Esophagus squamous epithelium (tissue), 5 donors: ENCODE data around the gene SH3D21. TPM values are rescaled to one million over a fixed set of nuclear protein-coding genes. Genes with fewer than 3 reads are reported as not detected.

Source experiments
- DNase-seq: peaks from one replicate; lab custom pipeline; 2025; lab: John Stamatoyannopoulos, UW
- H3K27ac ChIP-seq, 4 donors: fragments of 200-600 bp; sonication (generic); one replicate each; pipeline ENCODE4 v1.5.1; 2016 to 2019; ENCODE audit warnings: mild to moderate bottlenecking in 1 of 4
- H3K27me3 ChIP-seq, 4 donors: fragments of 200-600 bp; sonication (generic); 1 replicate in 3 of 4; 2 replicates in 1 of 4; pipeline versions ENCODE4 v1.5.1 to v1.6.0; 2017 to 2021; ENCODE audit warnings: antibody characterized with exemption in 1 of 4
- H3K36me3 ChIP-seq, 3 donors: fragments of 200-600 bp; sonication (generic); one replicate each; pipeline ENCODE4 v1.5.1; 2016 to 2019
- H3K4me1 ChIP-seq, 3 donors: fragments of 200-600 bp; sonication (generic); one replicate each; pipeline ENCODE4 v1.5.1; 2017 to 2019
- H3K4me3 ChIP-seq, 4 donors: fragments of 200-600 bp; sonication (generic); 1 replicate in 3 of 4; 2 replicates in 1 of 4; pipeline ENCODE4 v1.5.1; 2016 to 2019; ENCODE audit warnings: mild to moderate bottlenecking in 2 of 4, moderate library complexity in 1 of 4
- H3K9me3 ChIP-seq, 3 donors: fragments of 200-600 bp; sonication (generic); one replicate each; pipeline ENCODE4 v1.5.1; 2016 to 2019
- CTCF ChIP-seq, 6 experiments: fragments of 450-650 bp in 4 of 6; fragments of 200-600 bp in 2 of 6; sonication (generic) in 2 of 6; IDR thresholded peaks; one replicate each; pipeline ENCODE4 v1.5.1; 2016 to 2019; ENCODE audit warnings: antibody characterized with exemption in 6 of 6, mild to moderate bottlenecking in 4 of 6, moderate library complexity in 4 of 6
- POLR2A ChIP-seq, 4 donors: fragments of 450-650 bp; IDR thresholded peaks; one replicate each; pipeline ENCODE4 v1.6.1; 2017; ENCODE audit warnings: antibody characterized with exemption in 4 of 4, mild to moderate bottlenecking in 4 of 4, moderate library complexity in 3 of 4
- WGBS, 2 donors: methylation state at CpG; one replicate each; pipeline ENCODE4 v1.1.5; 2018; 5-methylcytosine and 5-hydroxymethylcytosine counted together
- intact Hi-C: fragments of 100-400 bp; cut with DNase I; formaldehyde crosslinking; loops from one replicate; pipeline ENCODE4 v1.15.0; 2022
- total RNA-seq, 4 donors: library from RNA; depleted of rRNA; stranded (reverse); fragments of >200 nt; gene quantifications; one replicate each; pipeline ENCODE4 v1.1.0, GENCODE V29; 2016
- donor health status: DM: yes; HTN: yes; CAD: no.

Gene SH3D21
- total RNA-seq, 4 donors from 2014 or later = 2.8 to 9.7 (median 3.7) TPM

GRCh38 chr1:36297062-36297461 is 9.1 kb upstream of the SH3D21 start:
- intact Hi-C loops = no loop called here
- no peak overlapping the region for H3K4me3 ChIP-seq
- H3K27me3 ChIP-seq = no peaks in the 10 kb centered on the region
- H3K4me1 ChIP-seq = peaks cover 8 to 18% (median 10%) of the 10 kb centered on the region in 3 donors
- H3K27ac ChIP-seq = no peak overlapping the region
- H3K36me3 ChIP-seq = peaks cover 22 to 99% (median 50%) of the 10 kb centered on the region in 3 donors
- H3K9me3 ChIP-seq = no peaks in the 10 kb centered on the region
- WGBS, 2 donors = 40 to 90% methylated on average over 1 to 2 of the region's 2 CpGs
- no peak for DNase-seq
- no peak for TF ChIP-seq POLR2A (IDR thresholded peaks at IDR 0.05)
- TF ChIP-seq CTCF (IDR thresholded peaks at IDR 0.05) = no peak

DNA sequence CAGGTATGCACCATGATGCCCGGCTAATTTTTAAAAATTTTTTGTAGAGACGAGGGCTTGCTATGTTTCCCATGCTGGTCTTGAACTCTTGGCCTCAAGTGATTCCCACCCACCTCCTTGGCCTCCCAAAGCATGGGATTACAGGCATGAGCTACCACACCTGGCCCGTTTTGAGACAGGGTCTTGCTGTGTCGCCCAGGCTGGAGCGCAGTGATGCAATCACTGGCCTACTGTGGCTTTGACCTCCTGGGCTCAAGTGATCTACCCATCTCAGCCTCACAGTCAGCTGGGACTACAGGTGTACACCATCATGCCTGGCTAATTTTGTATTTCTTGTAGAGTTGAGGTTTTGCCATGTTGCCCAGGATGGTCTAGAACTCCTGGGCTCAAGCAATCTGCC is 7.5 kb upstream of the SH3D21 start:
- intact Hi-C loops = no loop called here
- Histone ChIP-seq H3K27ac (no peak overlapping the region), H3K27me3 (no peaks in the 10 kb centered on the region), H3K4me3 (no peak overlapping the region), H3K36me3 (peaks cover 21 to 99% (median 63%) of the 10 kb centered on the region in 3 donors), H3K9me3 (no peaks in the 10 kb centered on the region), H3K4me1 (peaks cover 8 to 18% (median 10%) of the 10 kb centered on the region in 3 donors)
- WGBS, 2 donors = 89 to 93% methylated on average over 5 of the region's 5 CpGs
- DNase-seq = no peak
- TF ChIP-seq POLR2A (IDR thresholded peaks at IDR 0.05) (no peak), CTCF (IDR thresholded peaks at IDR 0.05) (no peak)

DNA sequence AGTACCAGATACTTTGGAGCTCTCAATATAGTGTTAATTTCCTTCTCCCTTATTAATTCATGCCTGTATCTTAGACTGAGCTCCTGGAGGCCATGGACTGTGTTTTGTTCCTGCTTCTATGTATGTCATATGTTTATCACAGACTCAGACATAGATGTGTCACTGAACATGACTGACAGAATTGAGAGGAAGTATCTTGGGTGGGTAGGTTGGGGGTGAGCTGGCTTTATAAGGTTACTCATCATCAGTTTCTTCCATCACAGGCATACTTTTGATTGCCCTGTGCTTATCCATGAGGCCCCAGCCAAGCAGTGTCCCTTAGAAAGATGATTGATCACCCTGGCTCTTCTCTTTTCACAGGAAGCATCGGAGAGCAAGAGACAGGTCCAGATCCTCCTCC is 5.6 kb upstream of the SH3D21 start:
- Histone ChIP-seq H3K4me3 (no peak overlapping the region), H3K36me3 (peaks cover 21 to 91% (median 56%) of the 10 kb centered on the region in 3 donors), H3K27ac (peak overlapping the region; percentile 69 to 81 (median 72)), H3K4me1 (peaks cover 10 to 22% (median 11%) of the 10 kb centered on the region in 3 donors), H3K9me3 (no peaks in the 10 kb centered on the region), H3K27me3 (no peaks in the 10 kb centered on the region)
- 73% methylated on average over 1 of the region's 1 CpG; no CpG with 5 or more reads in 1 of the 2 donors for WGBS, 2 donors
- intact Hi-C loops = no loop called here
- no peak for DNase-seq
- no peak for TF ChIP-seq POLR2A (IDR thresholded peaks at IDR 0.05)
- TF ChIP-seq CTCF (IDR thresholded peaks at IDR 0.05) = no peak

DNA sequence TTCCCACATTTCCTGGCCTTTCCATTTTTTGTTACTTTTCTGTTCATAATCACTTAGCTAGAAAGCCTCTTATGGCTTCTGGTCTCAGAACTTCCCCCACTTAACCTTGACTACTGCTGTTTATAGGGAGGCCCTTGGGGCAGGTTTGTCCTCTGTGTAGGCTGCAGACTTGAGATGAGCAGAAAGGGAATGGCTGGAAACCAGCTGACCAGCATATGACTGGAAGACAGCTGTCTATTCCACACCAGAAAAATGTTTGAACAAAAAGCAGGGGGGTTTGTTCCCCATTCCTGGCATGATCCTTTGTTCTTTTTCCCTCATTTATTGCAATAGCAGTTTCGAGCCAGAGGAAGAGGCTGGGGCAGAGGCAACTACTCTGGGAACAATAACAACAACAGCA is 4.9 kb upstream of the SH3D21 start:
- H3K9me3 ChIP-seq = no peaks in the 10 kb centered on the region
- TF ChIP-seq POLR2A (IDR thresholded peaks at IDR 0.05) = no peak
- no peak for TF ChIP-seq CTCF (IDR thresholded peaks at IDR 0.05)
- H3K36me3 ChIP-seq = peaks cover 21 to 85% (median 54%) of the 10 kb centered on the region in 3 donors
- H3K4me3 ChIP-seq = no peak overlapping the region
- H3K27ac ChIP-seq = peak overlapping the region in 3 of 4 donors; percentile 69 to 81 (median 70)
- intact Hi-C loops = no loop called here
- no peak for DNase-seq
- 56% methylated on average over 1 of the region's 1 CpG; no CpG with 5 or more reads in 1 of the 2 donors for WGBS, 2 donors
- no peaks in the 10 kb centered on the region for H3K27me3 ChIP-seq
- H3K4me1 ChIP-seq = peaks cover 17 to 29% (median 17%) of the 10 kb centered on the region in 3 donors

GRCh38 chr1:36303244-36303643 is 2.9 kb upstream of the SH3D21 start:
- Histone ChIP-seq H3K36me3 (peaks cover 21 to 65% (median 40%) of the 10 kb centered on the region in 3 donors), H3K27ac (no peak overlapping the region), H3K4me1 (peaks cover 24 to 43% (median 27%) of the 10 kb centered on the region in 3 donors), H3K27me3 (no peaks in the 10 kb centered on the region), H3K4me3 (no peak overlapping the region), H3K9me3 (no peaks in the 10 kb centered on the region)
- intact Hi-C loops = no loop called here
- 61 to 62% methylated on average over 5 of the region's 5 CpGs for WGBS, 2 donors
- no peak for TF ChIP-seq POLR2A (IDR thresholded peaks at IDR 0.05)
- no peak for TF ChIP-seq CTCF (IDR thresholded peaks at IDR 0.05)
- DNase-seq = no peak
